HepG2 (cell line): Measurements from ENCODE around the gene NCBP2. TPM values are rescaled to one million over a fixed set of nuclear protein-coding genes. Genes with fewer than 3 reads are reported as not detected.

Experiments
- BCL6 ChIP-seq: IDR thresholded peaks from 2 replicates; pipeline ENCODE4 v1.6.1; 2016; ENCODE audit warnings: missing genetic modification reagents, missing compliant biosample characterization
- JUND ChIP-seq: sonication (generic); formaldehyde crosslinking; IDR thresholded peaks from 2 replicates; pipeline ENCODE4 v1.8.0; 2022; ENCODE audit warnings: mild to moderate bottlenecking, missing genetic modification reagents
- NKX3-1 ChIP-seq: sonication (generic); formaldehyde crosslinking; IDR thresholded peaks from 2 replicates; pipeline ENCODE4 v1.5.0; 2020; ENCODE audit warnings: missing genetic modification reagents
- NR2C2 ChIP-seq: sonication (generic); formaldehyde crosslinking; IDR thresholded peaks from 2 replicates; pipeline ENCODE4 v1.4.0; 2020; ENCODE audit warnings: missing genetic modification reagents, mild to moderate bottlenecking, moderate library complexity, borderline replicate concordance
- PCBP2 ChIP-seq: fragments of 200-400 bp; formaldehyde crosslinking; optimal IDR thresholded peaks from 2 replicates; pipeline ENCODE3; 2018; ENCODE audit warnings: low read length, low read depth; ENCODE audit not compliant: poor library complexity, severe bottlenecking
- PRMT3 ChIP-seq: sonication (generic); formaldehyde crosslinking; IDR thresholded peaks from 2 replicates; pipeline ENCODE4 v1.8.1; 2022; ENCODE audit warnings: low read depth, mild to moderate bottlenecking, moderate library complexity, missing genetic modification reagents, borderline replicate concordance
- RFX1 ChIP-seq: fragments of 450-650 bp; IDR thresholded peaks from 2 replicates; pipeline ENCODE4 v1.6.1; 2017
- SAFB2 ChIP-seq: sonication (generic); formaldehyde crosslinking; IDR thresholded peaks from 2 replicates; pipeline ENCODE4 v1.5.1; 2020; ENCODE audit warnings: missing genetic modification reagents, low read depth, mild to moderate bottlenecking, borderline replicate concordance
- SETDB1 ChIP-seq: sonication (generic); formaldehyde crosslinking; IDR thresholded peaks from 2 replicates; pipeline ENCODE4 v1.5.1; 2020; ENCODE audit warnings: missing genetic modification reagents, mild to moderate bottlenecking, borderline replicate concordance
- ZNF282 ChIP-seq: fragments of 450-650 bp; IDR thresholded peaks from 2 replicates; pipeline ENCODE4 v1.6.1; 2018; ENCODE audit not compliant: partially characterized antibody
- ZNF329 ChIP-seq: sonication (generic); formaldehyde crosslinking; IDR thresholded peaks from 2 replicates; pipeline ENCODE4 v1.9.0; 2021; ENCODE audit warnings: low read depth, mild to moderate bottlenecking, missing genetic modification reagents
- ZNF446 ChIP-seq: sonication (generic); formaldehyde crosslinking; IDR thresholded peaks from 2 replicates; pipeline ENCODE4 v1.5.0; 2020; ENCODE audit warnings: mild to moderate bottlenecking, missing genetic modification reagents
- ZNF569 ChIP-seq: sonication (generic); formaldehyde crosslinking; IDR thresholded peaks from 2 replicates; pipeline ENCODE4 v1.5.0; 2020; ENCODE audit warnings: mild to moderate bottlenecking, missing genetic modification reagents, moderate library complexity, borderline replicate concordance
- ZNF644 ChIP-seq: IDR thresholded peaks from 2 replicates; pipeline ENCODE4 v1.6.1; 2016; ENCODE audit warnings: low read depth
- ZNF709 ChIP-seq: sonication (generic); formaldehyde crosslinking; IDR thresholded peaks from 2 replicates; pipeline ENCODE4 v1.5.0; 2020; ENCODE audit warnings: mild to moderate bottlenecking, missing genetic modification reagents
- ZNF790 ChIP-seq: sonication (generic); formaldehyde crosslinking; IDR thresholded peaks from 2 replicates; pipeline ENCODE4 v1.8.0; 2022; ENCODE audit warnings: missing genetic modification reagents, mild to moderate bottlenecking, borderline replicate concordance
- polyA plus RNA-seq, 8 experiments: library from polyadenylated mRNA; depleted of rRNA in 3 of 8; stranded (reverse) in 7 of 8; unstranded in 1 of 8; fragments of >200 nt; fragmentation: Illumina TruSeq in 4 of 8; extraction: Trizol in 4 of 8; gene quantifications; 2 replicates each; pipeline versions ENCODE4 v1.2.1 to v1.2.3, GENCODE V29; 2011 to 2016; ENCODE audit warnings: low read depth in 4 of 8, missing spikeins in 1 of 8, mixed read lengths in 1 of 8; ENCODE audit not compliant: insufficient read depth in 1 of 8
- total RNA-seq, 5 experiments: library from RNA; depleted of rRNA; stranded (reverse); fragments of >200 nt; fragmentation: Illumina TruSeq; extraction: Trizol; gene quantifications; 2 replicates each; pipeline ENCODE4 v1.2.3, GENCODE V29; 2016; ENCODE audit warnings: low read depth in 1 of 5
- TF ChIP-seq, protein P1 (sequence below), 2 experiments: sonication (generic) in 1 of 2; formaldehyde crosslinking in 1 of 2; IDR thresholded peaks; 2 replicates each; pipeline versions ENCODE4 v1.4.0 to v1.6.1; 2016 to 2020; ENCODE audit warnings: borderline replicate concordance in 1 of 2, low read depth in 1 of 2, mild to moderate bottlenecking in 1 of 2, missing genetic modification reagents in 1 of 2
- TF ChIP-seq, protein P2 (sequence below): sonication (generic); formaldehyde crosslinking; IDR thresholded peaks from 2 replicates; pipeline ENCODE4 v1.9.0; 2021; ENCODE audit warnings: missing genetic modification reagents, mild to moderate bottlenecking, borderline replicate concordance
- TF ChIP-seq, protein P3 (sequence below): sonication (generic); formaldehyde crosslinking; IDR thresholded peaks from 2 replicates; pipeline ENCODE4 v1.4.0; 2020; ENCODE audit warnings: missing genetic modification reagents

Gene NCBP2
- total and polyA plus RNA-seq, 2 of the 13 experiments (the other 11 are each of a cell fraction or from before 2014, with no cell fraction given), result 58.7 to 95.5 TPM

DNA sequence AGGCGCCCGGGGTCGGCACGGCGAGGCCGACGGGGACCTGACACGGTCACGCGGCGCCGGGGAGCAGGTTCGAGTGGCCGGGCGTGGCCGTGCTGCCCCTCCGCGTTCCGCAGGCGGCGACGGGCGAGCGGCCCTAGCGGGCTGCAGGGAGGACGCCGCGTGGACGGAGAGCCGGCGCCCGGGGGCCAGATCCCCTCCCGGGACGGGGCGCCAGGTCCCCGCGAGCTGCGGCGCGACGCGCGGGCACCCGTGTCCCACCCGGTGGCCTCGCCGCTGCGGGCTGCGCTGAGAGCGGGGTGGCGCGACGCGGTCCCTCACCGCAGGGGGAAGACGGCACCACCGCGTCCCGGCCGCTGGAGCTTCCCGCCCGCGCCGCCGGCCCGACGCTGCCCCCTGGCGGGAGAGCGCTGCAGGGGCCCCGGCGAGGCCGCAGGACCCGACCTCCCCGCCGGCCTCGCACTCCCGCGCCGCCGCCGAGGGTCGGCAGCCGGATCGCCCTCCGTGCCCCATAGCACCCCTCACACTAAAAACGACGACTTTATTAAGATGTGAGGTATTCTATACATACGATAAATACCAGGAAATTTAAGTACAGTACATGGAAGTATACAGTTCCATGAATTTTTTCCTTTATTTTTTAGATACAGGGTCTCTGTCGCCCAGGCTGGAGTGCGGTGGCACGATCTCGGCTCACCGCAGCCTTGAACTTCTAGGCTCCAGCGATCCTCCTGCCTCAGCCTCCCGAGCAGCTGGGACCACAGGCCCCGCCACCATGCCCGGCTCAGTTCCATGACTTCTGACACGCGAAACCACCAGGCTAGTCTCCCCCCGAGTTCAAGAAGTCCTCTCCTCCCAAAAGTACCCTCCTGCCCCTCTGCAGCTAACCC is 27.6 kb upstream of the NCBP2 start (continued):
- TF ChIP-seq, protein P1, sequence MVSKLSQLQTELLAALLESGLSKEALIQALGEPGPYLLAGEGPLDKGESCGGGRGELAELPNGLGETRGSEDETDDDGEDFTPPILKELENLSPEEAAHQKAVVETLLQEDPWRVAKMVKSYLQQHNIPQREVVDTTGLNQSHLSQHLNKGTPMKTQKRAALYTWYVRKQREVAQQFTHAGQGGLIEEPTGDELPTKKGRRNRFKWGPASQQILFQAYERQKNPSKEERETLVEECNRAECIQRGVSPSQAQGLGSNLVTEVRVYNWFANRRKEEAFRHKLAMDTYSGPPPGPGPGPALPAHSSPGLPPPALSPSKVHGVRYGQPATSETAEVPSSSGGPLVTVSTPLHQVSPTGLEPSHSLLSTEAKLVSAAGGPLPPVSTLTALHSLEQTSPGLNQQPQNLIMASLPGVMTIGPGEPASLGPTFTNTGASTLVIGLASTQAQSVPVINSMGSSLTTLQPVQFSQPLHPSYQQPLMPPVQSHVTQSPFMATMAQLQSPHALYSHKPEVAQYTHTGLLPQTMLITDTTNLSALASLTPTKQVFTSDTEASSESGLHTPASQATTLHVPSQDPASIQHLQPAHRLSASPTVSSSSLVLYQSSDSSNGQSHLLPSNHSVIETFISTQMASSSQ (IDR thresholded peaks at IDR 0.05; ENCODE audit: low read depth), result no peak
- TF ChIP-seq, protein P1 (CRISPR knock-in tag; IDR thresholded peaks at IDR 0.05; ENCODE audit: borderline replicate concordance), result no peak; the same call in 1 of the 2 replicates
- TF ChIP-seq RFX1 (no peak), PCBP2 (no peak), ZNF790 (CRISPR knock-in tag) (peak; percentile 57; the same call in 1 of the 2 replicates), NKX3-1 (peak; percentile 51; the same call in 1 of the 2 replicates), ZNF282 (no peak), ZNF709 (0 out of 2 replicates have a peak, but pooled peaks have one; percentile 58), ZNF329 (no peak), SETDB1 (no peak), BCL6 (no peak), SAFB2 (CRISPR knock-in tag) (no peak), PRMT3 (peak; percentile 77; the same call in 1 of the 2 replicates), JUND (CRISPR knock-in tag) (no peak), ZNF446 (CRISPR knock-in tag) (peak; percentile 75; the same call in 1 of the 2 replicates), ZNF644 (CRISPR knock-in tag) (no peak), NR2C2 (CRISPR knock-in tag) (no peak), ZNF569 (CRISPR knock-in tag) (no peak)
- TF ChIP-seq, protein P2, sequence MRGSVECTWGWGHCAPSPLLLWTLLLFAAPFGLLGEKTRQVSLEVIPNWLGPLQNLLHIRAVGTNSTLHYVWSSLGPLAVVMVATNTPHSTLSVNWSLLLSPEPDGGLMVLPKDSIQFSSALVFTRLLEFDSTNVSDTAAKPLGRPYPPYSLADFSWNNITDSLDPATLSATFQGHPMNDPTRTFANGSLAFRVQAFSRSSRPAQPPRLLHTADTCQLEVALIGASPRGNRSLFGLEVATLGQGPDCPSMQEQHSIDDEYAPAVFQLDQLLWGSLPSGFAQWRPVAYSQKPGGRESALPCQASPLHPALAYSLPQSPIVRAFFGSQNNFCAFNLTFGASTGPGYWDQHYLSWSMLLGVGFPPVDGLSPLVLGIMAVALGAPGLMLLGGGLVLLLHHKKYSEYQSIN (CRISPR knock-in tag), result peak; percentile 74; the same call in 1 of the 2 replicates
- TF ChIP-seq, protein P3, sequence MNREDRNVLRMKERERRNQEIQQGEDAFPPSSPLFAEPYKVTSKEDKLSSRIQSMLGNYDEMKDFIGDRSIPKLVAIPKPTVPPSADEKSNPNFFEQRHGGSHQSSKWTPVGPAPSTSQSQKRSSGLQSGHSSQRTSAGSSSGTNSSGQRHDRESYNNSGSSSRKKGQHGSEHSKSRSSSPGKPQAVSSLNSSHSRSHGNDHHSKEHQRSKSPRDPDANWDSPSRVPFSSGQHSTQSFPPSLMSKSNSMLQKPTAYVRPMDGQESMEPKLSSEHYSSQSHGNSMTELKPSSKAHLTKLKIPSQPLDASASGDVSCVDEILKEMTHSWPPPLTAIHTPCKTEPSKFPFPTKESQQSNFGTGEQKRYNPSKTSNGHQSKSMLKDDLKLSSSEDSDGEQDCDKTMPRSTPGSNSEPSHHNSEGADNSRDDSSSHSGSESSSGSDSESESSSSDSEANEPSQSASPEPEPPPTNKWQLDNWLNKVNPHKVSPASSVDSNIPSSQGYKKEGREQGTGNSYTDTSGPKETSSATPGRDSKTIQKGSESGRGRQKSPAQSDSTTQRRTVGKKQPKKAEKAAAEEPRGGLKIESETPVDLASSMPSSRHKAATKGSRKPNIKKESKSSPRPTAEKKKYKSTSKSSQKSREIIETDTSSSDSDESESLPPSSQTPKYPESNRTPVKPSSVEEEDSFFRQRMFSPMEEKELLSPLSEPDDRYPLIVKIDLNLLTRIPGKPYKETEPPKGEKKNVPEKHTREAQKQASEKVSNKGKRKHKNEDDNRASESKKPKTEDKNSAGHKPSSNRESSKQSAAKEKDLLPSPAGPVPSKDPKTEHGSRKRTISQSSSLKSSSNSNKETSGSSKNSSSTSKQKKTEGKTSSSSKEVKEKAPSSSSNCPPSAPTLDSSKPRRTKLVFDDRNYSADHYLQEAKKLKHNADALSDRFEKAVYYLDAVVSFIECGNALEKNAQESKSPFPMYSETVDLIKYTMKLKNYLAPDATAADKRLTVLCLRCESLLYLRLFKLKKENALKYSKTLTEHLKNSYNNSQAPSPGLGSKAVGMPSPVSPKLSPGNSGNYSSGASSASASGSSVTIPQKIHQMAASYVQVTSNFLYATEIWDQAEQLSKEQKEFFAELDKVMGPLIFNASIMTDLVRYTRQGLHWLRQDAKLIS (CRISPR knock-in tag), result no peak
